IMR-90 (cell line): ENCODE results near the gene TNFRSF13B.
"Not testable (repeated sequence)": the region's sequence is repeated elsewhere in the genome, so short reads cannot be mapped to it uniquely, and the experiment has no call there.

ENCODE experiments used
- BHLHE40 ChIP-seq: fragments of 150-350 bp; IDR thresholded peaks from 2 replicates; pipeline ENCODE4 v1.6.1; 2016; ENCODE audit warnings: mild to moderate bottlenecking, low read depth, low read length
- NFE2L2 ChIP-seq: fragments of 150-350 bp; IDR thresholded peaks from 2 replicates; pipeline ENCODE4 v1.6.1; 2016; ENCODE audit warnings: low read depth, mild to moderate bottlenecking, low read length
- POLR2A ChIP-seq: IDR thresholded peaks from 2 replicates; pipeline ENCODE4 v1.6.1; 2012; ENCODE audit warnings: mild to moderate bottlenecking, low read depth, low read length
- RAD21 ChIP-seq: IDR thresholded peaks from 2 replicates; pipeline ENCODE4 v1.6.1; 2012; ENCODE audit warnings: low read length, improper control_type of control experiment
- RCOR1 ChIP-seq: IDR thresholded peaks from 2 replicates; pipeline ENCODE4 v1.6.1; 2012; ENCODE audit warnings: mild to moderate bottlenecking, low read length, improper control_type of control experiment; ENCODE audit not compliant: insufficient replicate concordance
- RFX5 ChIP-seq: IDR thresholded peaks from 2 replicates; pipeline ENCODE4 v1.8.0; 2012; ENCODE audit warnings: low read depth, mild to moderate bottlenecking, low read length, moderate library complexity
- SMC3 ChIP-seq: fragments of 150-350 bp; IDR thresholded peaks from 2 replicates; pipeline ENCODE4 v1.6.1; 2016; ENCODE audit warnings: low read depth, mild to moderate bottlenecking, antibody characterized with exemption, low read length, moderate library complexity
- TF ChIP-seq, protein P1 (sequence below): conservative IDR thresholded peaks from 2 replicates; pipeline ENCODE4 v1.5.1; 2012; ENCODE audit warnings: mild to moderate bottlenecking, low read depth, low read length, improper control_type of control experiment

DNA sequence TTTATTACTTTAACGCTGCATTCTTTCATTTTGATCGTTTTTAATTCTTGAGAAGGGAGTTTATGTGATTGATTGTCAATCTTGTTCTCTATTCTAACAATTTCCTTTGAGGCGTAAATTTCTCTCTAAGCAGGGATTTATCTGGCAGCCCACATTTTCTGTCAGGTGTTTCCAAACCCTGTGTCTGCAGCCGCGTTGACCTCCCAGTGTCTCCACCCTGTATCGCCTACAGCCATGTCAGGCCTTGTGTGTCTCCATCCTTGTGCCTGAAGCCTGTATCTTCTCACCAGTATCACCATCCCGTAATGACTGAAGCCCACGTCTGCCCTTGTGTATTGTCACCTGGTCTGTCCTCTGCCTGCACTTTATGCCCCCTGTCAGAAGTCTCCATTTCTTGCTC, 75.7 kb downstream of the TNFRSF13B start:
- TF ChIP-seq, protein P1, sequence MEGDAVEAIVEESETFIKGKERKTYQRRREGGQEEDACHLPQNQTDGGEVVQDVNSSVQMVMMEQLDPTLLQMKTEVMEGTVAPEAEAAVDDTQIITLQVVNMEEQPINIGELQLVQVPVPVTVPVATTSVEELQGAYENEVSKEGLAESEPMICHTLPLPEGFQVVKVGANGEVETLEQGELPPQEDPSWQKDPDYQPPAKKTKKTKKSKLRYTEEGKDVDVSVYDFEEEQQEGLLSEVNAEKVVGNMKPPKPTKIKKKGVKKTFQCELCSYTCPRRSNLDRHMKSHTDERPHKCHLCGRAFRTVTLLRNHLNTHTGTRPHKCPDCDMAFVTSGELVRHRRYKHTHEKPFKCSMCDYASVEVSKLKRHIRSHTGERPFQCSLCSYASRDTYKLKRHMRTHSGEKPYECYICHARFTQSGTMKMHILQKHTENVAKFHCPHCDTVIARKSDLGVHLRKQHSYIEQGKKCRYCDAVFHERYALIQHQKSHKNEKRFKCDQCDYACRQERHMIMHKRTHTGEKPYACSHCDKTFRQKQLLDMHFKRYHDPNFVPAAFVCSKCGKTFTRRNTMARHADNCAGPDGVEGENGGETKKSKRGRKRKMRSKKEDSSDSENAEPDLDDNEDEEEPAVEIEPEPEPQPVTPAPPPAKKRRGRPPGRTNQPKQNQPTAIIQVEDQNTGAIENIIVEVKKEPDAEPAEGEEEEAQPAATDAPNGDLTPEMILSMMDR, result not testable (repeated sequence)
- not testable (repeated sequence) for TF ChIP-seq POLR2A, SMC3, BHLHE40, RFX5, RAD21, NFE2L2, RCOR1
